ENCODE data around the gene CPTP. TPM values are rescaled to one million over a fixed set of nuclear protein-coding genes. Genes with fewer than 3 reads are reported as not detected.
A peak's percentile ranks its signal among the peaks of the same experiment; 100 is the strongest.

Gene CPTP
- total and polyA plus RNA-seq, 10 of the 15 experiments (the other 5 are each of a cell fraction or from before 2014, with no cell fraction given), result 0.06 to 24.3 (median 10.0) TPM

- DNase-seq (ENCODE audit: low read depth, low spot score), result no peak
- no peak overlapping the region for H3K27ac ChIP-seq (ENCODE audit: control insufficient read depth, insufficient read depth)
- no peaks in the 10 kb centered on the region for H3K9me3 ChIP-seq (replicated peaks; ENCODE audit: control insufficient read depth, insufficient read depth, low read length)
- no peak overlapping the region for H3K9ac ChIP-seq (ENCODE audit: control insufficient read depth, insufficient read depth, low read length)
- no peak overlapping the region for H3K4me2 ChIP-seq (ENCODE audit: control insufficient read depth, insufficient read depth)
- BruUV-seq (replicated peaks), result no TSS peak
- ChIA-PET CTCF (no interaction called here), SMC1A (ENCODE audit: uncharacterized antibody, unreplicated experiment) (no interaction called here), POLR2A (no interaction called here), RAD21 (ENCODE audit: unreplicated experiment) (no interaction called here)
- no peaks in the 10 kb centered on the region for H4K20me1 ChIP-seq (ENCODE audit: control insufficient read depth, insufficient read depth)
- no peak overlapping the region for H2AFZ ChIP-seq (ENCODE audit: control insufficient read depth, low read depth, low read length)
- no peak for FAIRE-seq
- 82% methylated on average over 17 of the region's 17 CpGs for WGBS (ENCODE audit: insufficient coverage, insufficient replicate concordance, low lambda C conversion rate, missing lambda C conversion rate)
- H3K27me3 ChIP-seq (replicated peaks in 1 of 2; ENCODE audit: control insufficient read depth in 2 of 2, insufficient read depth in 2 of 2, low read length in 1 of 2), result no peaks in the 10 kb centered on the region
- no peak for TF ChIP-seq CHD2 (IDR thresholded peaks at IDR 0.05; ENCODE audit: borderline replicate concordance, low read depth, low read length)
- TF ChIP-seq IKZF2 (IDR thresholded peaks at IDR 0.05), result no peak
- TF ChIP-seq MYC (IDR thresholded peaks at IDR 0.05; ENCODE audit: insufficient read depth, insufficient read length, insufficient replicate concordance, low read length, severe bottlenecking), result no peak
- no peak for TF ChIP-seq FOXM1 (IDR thresholded peaks at IDR 0.05; ENCODE audit: low read depth, low read length)
- peak; percentile 95 for TF ChIP-seq BCL3 (IDR thresholded peaks at IDR 0.05; ENCODE audit: borderline replicate concordance, insufficient read depth, low read depth, low read length, poor library complexity, severe bottlenecking)
- no peak for TF ChIP-seq TBL1XR1 (IDR thresholded peaks at IDR 0.05; ENCODE audit: low read depth, low read length)
- TF ChIP-seq CBX5 (IDR thresholded peaks at IDR 0.05; ENCODE audit: low read depth), result no peak
- TF ChIP-seq RAD51 (IDR thresholded peaks at IDR 0.05), result no peak
- no peak for TF ChIP-seq ETV6 (conservative IDR thresholded peaks at IDR 0.05 in 1 of 2, IDR thresholded peaks at IDR 0.05 in 1 of 2; ENCODE audit: borderline replicate concordance in 1 of 2, low read depth in 1 of 2)
- peak; percentile 10 for TF ChIP-seq PBX3 (IDR thresholded peaks at IDR 0.05; ENCODE audit: insufficient replicate concordance, low read depth, low read length)
- H3K36me3 ChIP-seq (ENCODE audit: control insufficient read depth in 2 of 2, insufficient read depth in 2 of 2, low read length in 1 of 2), result peaks cover 0 to 5% of the 10 kb centered on the region in 2 experiments
- H3K79me2 ChIP-seq (ENCODE audit: control insufficient read depth, insufficient read depth, low read length), result no peaks in the 10 kb centered on the region; the same call in none of the 2 replicates
- no peak for ATAC-seq
- H3K4me3 ChIP-seq, result no peak overlapping the region
- intact Hi-C loops (cut with micrococcal nuclease; ENCODE audit: unreplicated experiment) (no loop called here), in situ Hi-C loops (cut with MboI) (no loop called here)
- H3K4me1 ChIP-seq (ENCODE audit: control insufficient read depth, insufficient read depth, low read length), result no peaks in the 10 kb centered on the region
Observed at GRCh38 chr1:1341549-1342021, 17.0 kb downstream of the CPTP start.

All from GM12878 (cell line).